HCT116 (cell line): ENCODE measurements around the gene ACOT8.

Source experiments
- CEBPB ChIP-seq: IDR thresholded peaks from 2 replicates; pipeline ENCODE4 v1.6.1; 2012; ENCODE audit warnings: low read depth
- CTCF ChIP-seq, 3 experiments: fragments of 200-600 bp in 1 of 3; sonication (generic) in 1 of 3; IDR thresholded peaks in 2 of 3; conservative IDR thresholded peaks in 1 of 3; 2 replicates each; pipeline ENCODE4 v1.5.1; 2012 to 2017; ENCODE audit warnings: low read depth in 2 of 3, low read length in 2 of 3, antibody characterized with exemption in 1 of 3, borderline replicate concordance in 1 of 3, control low read depth in 1 of 3, mild to moderate bottlenecking in 1 of 3, mixed read lengths in 1 of 3, mixed run types in 1 of 3, moderate library complexity in 1 of 3; ENCODE audit not compliant: insufficient read depth in 1 of 3
- ELF1 ChIP-seq: IDR thresholded peaks from 2 replicates; pipeline ENCODE4 v1.6.1; 2012; ENCODE audit warnings: low read depth, borderline replicate concordance
- EZH2 ChIP-seq: fragments of 200-600 bp; sonication (generic); IDR thresholded peaks from 2 replicates; pipeline ENCODE4 v1.6.1; 2017; ENCODE audit warnings: antibody characterized with exemption, mixed run types
- EZH2phosphoT487 ChIP-seq: fragments of 200-600 bp; IDR thresholded peaks from 2 replicates; pipeline ENCODE4 v1.6.1; 2018; ENCODE audit warnings: antibody characterized with exemption, borderline replicate concordance
- MAX ChIP-seq: IDR thresholded peaks from 2 replicates; pipeline ENCODE4 v1.6.1; 2012
- POLR2A ChIP-seq: IDR thresholded peaks from 2 replicates; pipeline ENCODE4 v1.7.0; 2011; ENCODE audit warnings: borderline replicate concordance; ENCODE audit not compliant: insufficient read depth, insufficient read length; ENCODE audit errors: extremely low read depth
- POLR2AphosphoS5 ChIP-seq: IDR thresholded peaks from 2 replicates; pipeline ENCODE4 v1.6.1; 2011; ENCODE audit warnings: mild to moderate bottlenecking, low read depth, low read length, moderate library complexity
- RAD21 ChIP-seq: IDR thresholded peaks from 2 replicates; pipeline ENCODE4 v1.6.1; 2012; ENCODE audit warnings: low read depth, mild to moderate bottlenecking
- SP1 ChIP-seq: IDR thresholded peaks from 2 replicates; pipeline ENCODE4 v1.6.1; 2012; ENCODE audit warnings: low read depth
- TCF7L2 ChIP-seq: IDR thresholded peaks from 2 replicates; pipeline ENCODE4 v1.7.0; 2011; ENCODE audit warnings: borderline replicate concordance, inconsistent platforms; ENCODE audit not compliant: insufficient read depth, insufficient read length; ENCODE audit errors: extremely low read depth
- YY1 ChIP-seq: IDR thresholded peaks from 2 replicates; pipeline ENCODE4 v1.6.1; 2011; ENCODE audit warnings: low read length, low read depth, moderate library complexity, mild to moderate bottlenecking; ENCODE audit not compliant: insufficient replicate concordance; ENCODE audit errors: extremely low read depth

DNA sequence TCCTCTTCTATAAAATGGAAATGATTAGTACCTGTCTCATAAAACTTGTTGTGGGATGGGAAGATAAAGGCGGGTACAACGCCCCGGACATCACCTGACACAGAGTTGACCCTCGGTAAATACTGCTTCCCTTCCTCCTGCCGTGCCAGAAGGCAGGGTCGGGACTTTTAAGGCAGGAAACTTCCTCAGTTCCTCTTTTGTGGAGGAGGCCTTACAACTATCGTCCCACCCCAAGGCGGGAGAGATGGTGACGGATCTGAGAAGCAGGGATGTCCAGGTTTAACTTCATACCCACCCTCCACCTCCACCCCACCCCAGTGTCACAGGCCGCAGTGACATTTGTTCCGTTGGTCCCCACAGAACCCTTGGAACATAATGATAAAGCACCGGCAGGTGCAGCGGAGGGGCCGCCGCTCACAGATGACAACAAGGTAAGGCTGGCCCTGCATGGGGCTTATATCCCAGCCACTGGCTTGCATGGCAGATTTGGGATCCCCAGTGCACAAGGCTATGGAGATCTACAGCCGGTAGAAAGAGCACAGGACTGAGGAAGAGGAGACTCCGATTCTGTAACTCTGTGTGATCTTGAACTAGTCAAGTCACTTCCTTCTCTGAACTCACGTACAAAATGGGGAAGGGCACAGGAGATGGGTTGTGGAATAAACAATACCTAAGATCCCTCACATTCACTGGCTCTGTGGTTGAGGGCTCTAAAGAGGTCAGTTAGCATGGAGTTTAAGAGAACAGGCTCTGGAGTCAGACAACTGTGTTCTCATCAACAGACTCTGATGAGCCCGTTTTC, 64.7 kb downstream of the ACOT8 start:
- TF ChIP-seq CTCF (IDR thresholded peaks at IDR 0.05 in 2 of 3, conservative IDR thresholded peaks at IDR 0.05 in 1 of 3; ENCODE audit: borderline replicate concordance in 1 of 3, insufficient read depth in 1 of 3, low read depth in 2 of 3, low read length in 2 of 3) (no peak), POLR2AphosphoS5 (no peak), POLR2A (no peak), CEBPB (no peak), ELF1 (no peak), MAX (no peak), EZH2 (no peak), EZH2phosphoT487 (no peak), RAD21 (no peak), YY1 (no peak), SP1 (no peak), TCF7L2 (no peak)
